Measurements from ENCODE around the gene ANO10. TPM values are rescaled to one million over a fixed set of nuclear protein-coding genes. Genes with fewer than 3 reads are reported as not detected.

Gene ANO10
- total RNA-seq, 1 experiment from 2014 or later, result 23.7 TPM

- H3K9ac ChIP-seq (ENCODE audit: low read length), result peak overlapping the region; percentile 81
- TF ChIP-seq EZH2phosphoT487 (IDR thresholded peaks at IDR 0.05; ENCODE audit: borderline replicate concordance, low read length) (no peak), CTCF (conservative IDR thresholded peaks at IDR 0.05; ENCODE audit: low read depth, low read length) (no peak), EZH2 (IDR thresholded peaks at IDR 0.05; ENCODE audit: low read length, unreplicated experiment) (no peak)
- DNase-seq, result peak; percentile 39
- POLR2A ChIA-PET (ENCODE audit: unreplicated experiment), result interaction anchor here (0.5 to 0.7 kb wide), 2 partner anchors 12 to 245 kb away, joined by 4 to 6 read pairs; no protein-coding TSS in a partner anchor
- peak overlapping the region; percentile 98 for H3K4me3 ChIP-seq (ENCODE audit: low read length)
- intact Hi-C loops (cut with micrococcal nuclease), result loop anchor here (2.0 to 5.0 kb wide), 2 partner anchors 60 to 334 kb away; partner anchors contain the start of gene SNRK
- peaks cover 32% of the 10 kb centered on the region for H3K79me2 ChIP-seq (ENCODE audit: low read length)
- no peak overlapping the region for H3K27ac ChIP-seq (ENCODE audit: low read length)
- peak; percentile 10 for ATAC-seq
- CTCF ChIA-PET, result interaction anchor here (0.6 to 1.6 kb wide), 3 partner anchors 11 to 146 kb away, joined by 3 to 5 read pairs (median 3); no protein-coding TSS in a partner anchor
- H3K27me3 ChIP-seq (ENCODE audit: low read length), result no peaks in the 10 kb centered on the region
- no peaks in the 10 kb centered on the region for H3K36me3 ChIP-seq (ENCODE audit: low read depth, low read length)
- H3K4me1 ChIP-seq (ENCODE audit: insufficient read depth, low read length), result peaks cover 14% of the 10 kb centered on the region
- H2AFZ ChIP-seq (ENCODE audit: low read length), result peak overlapping the region; percentile 97
- H4K20me1 ChIP-seq (ENCODE audit: low read length), result no peaks in the 10 kb centered on the region
- H3K9me2 ChIP-seq (replicated peaks; ENCODE audit: low read length), result no peaks in the 10 kb centered on the region
- no peaks in the 10 kb centered on the region for H3K9me3 ChIP-seq (ENCODE audit: low read length)
- H3K4me2 ChIP-seq (ENCODE audit: low read length), result peak overlapping the region; percentile 96
- H3F3A ChIP-seq (ENCODE audit: low read length, unreplicated experiment), result no peaks in the 10 kb centered on the region
- TSS peak; percentile 57 for BruUV-seq (replicated peaks)
Observed at GRCh38 chr3:43620831-43621655, 768 bp downstream of the ANO10 start.

DNA sequence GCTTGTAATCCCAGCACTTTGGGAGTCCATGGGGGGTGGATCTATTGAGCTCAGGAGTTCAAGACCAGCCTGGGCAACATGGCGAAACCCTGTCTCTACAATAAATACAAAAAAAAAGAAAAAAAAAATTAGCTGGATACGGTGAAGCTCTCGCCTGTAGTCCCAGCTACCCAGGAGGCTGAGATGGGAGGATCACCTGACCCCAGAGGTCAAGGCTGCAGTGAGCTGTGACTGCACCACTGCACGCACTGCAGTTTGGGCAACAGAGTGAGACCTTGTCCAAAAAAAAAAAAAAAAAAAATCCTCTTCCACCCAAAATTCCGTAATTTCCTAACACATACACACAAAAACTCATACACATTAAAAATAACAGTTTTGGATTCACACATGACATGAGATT is 2.2 kb downstream of the ANO10 start:
- ChIA-PET CTCF (no interaction called here), POLR2A (ENCODE audit: unreplicated experiment) (interaction anchor here (0.8 kb wide), 1 partner anchor 327 kb away, joined by 35 read pairs; no protein-coding TSS in a partner anchor)
- Histone ChIP-seq H3K4me2 (ENCODE audit: low read length) (no peak overlapping the region), H3K36me3 (ENCODE audit: low read depth, low read length) (no peaks in the 10 kb centered on the region), H3K79me2 (ENCODE audit: low read length) (peaks cover 32% of the 10 kb centered on the region), H3K9me2 (replicated peaks; ENCODE audit: low read length) (no peaks in the 10 kb centered on the region), H3K4me3 (ENCODE audit: low read length) (no peak overlapping the region), H2AFZ (ENCODE audit: low read length) (no peak overlapping the region), H3F3A (ENCODE audit: low read length, unreplicated experiment) (no peaks in the 10 kb centered on the region), H3K9ac (ENCODE audit: low read length) (no peak overlapping the region), H3K9me3 (ENCODE audit: low read length) (no peaks in the 10 kb centered on the region), H3K27ac (ENCODE audit: low read length) (no peak overlapping the region), H3K4me1 (ENCODE audit: insufficient read depth, low read length) (peaks cover 14% of the 10 kb centered on the region), H3K27me3 (ENCODE audit: low read length) (no peaks in the 10 kb centered on the region), H4K20me1 (ENCODE audit: low read length) (no peaks in the 10 kb centered on the region)
- TF ChIP-seq EZH2phosphoT487 (IDR thresholded peaks at IDR 0.05; ENCODE audit: borderline replicate concordance, low read length), result no peak
- TF ChIP-seq CTCF (conservative IDR thresholded peaks at IDR 0.05; ENCODE audit: low read depth, low read length), result no peak
- TF ChIP-seq EZH2 (IDR thresholded peaks at IDR 0.05; ENCODE audit: low read length, unreplicated experiment), result no peak
- intact Hi-C loops (cut with micrococcal nuclease), result no loop called here
- ATAC-seq (no peak), DNase-seq (no peak)
- BruUV-seq (replicated peaks), result no TSS peak

GRCh38 chr3:43618142-43618541 is 3.7 kb downstream of the ANO10 start:
- ATAC-seq, result no peak
- Histone ChIP-seq H4K20me1 (ENCODE audit: low read length) (no peaks in the 10 kb centered on the region), H3K27ac (ENCODE audit: low read length) (no peak overlapping the region), H2AFZ (ENCODE audit: low read length) (no peak overlapping the region), H3K9me3 (ENCODE audit: low read length) (no peaks in the 10 kb centered on the region), H3K4me2 (ENCODE audit: low read length) (no peak overlapping the region), H3K36me3 (ENCODE audit: low read depth, low read length) (no peaks in the 10 kb centered on the region), H3K27me3 (ENCODE audit: low read length) (no peaks in the 10 kb centered on the region), H3K9ac (ENCODE audit: low read length) (no peak overlapping the region), H3K79me2 (ENCODE audit: low read length) (peaks cover 32% of the 10 kb centered on the region), H3K4me1 (ENCODE audit: insufficient read depth, low read length) (peaks cover 14% of the 10 kb centered on the region), H3K9me2 (replicated peaks; ENCODE audit: low read length) (no peaks in the 10 kb centered on the region), H3K4me3 (ENCODE audit: low read length) (no peak overlapping the region), H3F3A (ENCODE audit: low read length, unreplicated experiment) (no peaks in the 10 kb centered on the region)
- CTCF ChIA-PET, result no interaction called here
- TF ChIP-seq EZH2 (IDR thresholded peaks at IDR 0.05; ENCODE audit: low read length, unreplicated experiment) (no peak), CTCF (conservative IDR thresholded peaks at IDR 0.05; ENCODE audit: low read depth, low read length) (no peak), EZH2phosphoT487 (IDR thresholded peaks at IDR 0.05; ENCODE audit: borderline replicate concordance, low read length) (no peak)
- intact Hi-C loops (cut with micrococcal nuclease), result no loop called here
- no peak for DNase-seq
- no TSS peak for BruUV-seq (replicated peaks)
- POLR2A ChIA-PET (ENCODE audit: unreplicated experiment), result no interaction called here
